GM12878 (cell line): ENCODE measurements around the gene CSTPP1. TPM values are rescaled to one million over a fixed set of nuclear protein-coding genes. Genes with fewer than 3 reads are reported as not detected.

Experiments
- ATAC-seq: fragments of 200-7000 bp; cut with Tn5 transposase; 3 replicates; pipeline ENCODE4 v1.9.1; 2020; ENCODE audit warnings: mild to moderate bottlenecking, moderate library complexity
- BruUV-seq: library from RNA; stranded (reverse); fragments of 400-500 nt; replicated peaks from 2 replicates; lab custom pipeline; 2021; lab: Mats Ljungman, UMichigan
- CTCF ChIA-PET: fragments of 300-600 bp; sonication (Branson Sonifier 250); formaldehyde crosslinking; extraction: SDS; loops from one replicate; lab custom pipeline; 2021; ENCODE audit warnings: inconsistent platforms; lab: Yijun Ruan, JAX
- POLR2A ChIA-PET: fragments of 350-600 bp; formaldehyde crosslinking; extraction: SDS; loops from one replicate; lab custom pipeline; 2021; ENCODE audit warnings: inconsistent platforms; lab: Charles Lee
- RAD21 ChIA-PET: fragments of 300-600 bp; sonication (Branson Sonifier 250); formaldehyde crosslinking; loops from one replicate; lab custom pipeline; 2023; ENCODE audit warnings: antibody characterized with exemption; ENCODE audit not compliant: unreplicated experiment; lab: Charles Lee
- SMC1A ChIA-PET: fragments of 300-600 bp; sonication (Branson Sonifier 250); formaldehyde crosslinking; loops from one replicate; lab custom pipeline; 2023; ENCODE audit not compliant: unreplicated experiment, uncharacterized antibody; lab: Charles Lee
- DNase-seq: peaks from one replicate; pipeline ENCODE4 v3.0.0-alpha.2; 2011; ENCODE audit warnings: low read depth, low spot score
- FAIRE-seq: peaks from 3 replicates; lab custom pipeline; 2011; peaks lifted over from hg19 to GRCh38; lab: Jason Lieb, UNC
- H2AFZ ChIP-seq: 2 replicates; pipeline ENCODE4 v1.6.0; 2011; ENCODE audit warnings: low read depth, low read length, control low read depth; ENCODE audit not compliant: control insufficient read depth
- H3K27ac ChIP-seq: 2 replicates; pipeline ENCODE4 v1.5.1; 2011; ENCODE audit warnings: control low read depth; ENCODE audit not compliant: control insufficient read depth, insufficient read depth
- H3K27me3 ChIP-seq, 2 experiments: replicated peaks in 1 of 2; 2 replicates each; pipeline versions ENCODE4 v1.6.0 to v1.6.1; 2011; ENCODE audit warnings: low read length in 1 of 2; ENCODE audit not compliant: control insufficient read depth in 2 of 2, insufficient read depth in 2 of 2
- H3K36me3 ChIP-seq, 2 experiments: 2 replicates each; pipeline ENCODE4 v1.5.1; 2011; ENCODE audit warnings: low read length in 1 of 2; ENCODE audit not compliant: control insufficient read depth in 2 of 2, insufficient read depth in 2 of 2
- H3K4me1 ChIP-seq: 2 replicates; pipeline ENCODE4 v1.6.1; 2011; ENCODE audit warnings: mild to moderate bottlenecking, low read length, moderate library complexity, mixed read lengths; ENCODE audit not compliant: control insufficient read depth, insufficient read depth
- H3K4me2 ChIP-seq: 2 replicates; pipeline ENCODE4 v1.6.0; 2011; ENCODE audit warnings: control low read depth; ENCODE audit not compliant: control insufficient read depth, insufficient read depth
- H3K4me3 ChIP-seq: fragments of 200-600 bp; sonication (generic); 2 replicates; pipeline ENCODE4 v1.5.1; 2016
- H3K79me2 ChIP-seq: 2 replicates; pipeline ENCODE4 v1.6.0; 2011; ENCODE audit warnings: low read length; ENCODE audit not compliant: control insufficient read depth, insufficient read depth
- H3K9ac ChIP-seq: 2 replicates; pipeline ENCODE4 v1.8.0; 2011; ENCODE audit warnings: low read length, control low read depth, mixed read lengths; ENCODE audit not compliant: control insufficient read depth, insufficient read depth
- H3K9me3 ChIP-seq: replicated peaks from 3 replicates; pipeline ENCODE4 v1.5.1; 2011; ENCODE audit warnings: mild to moderate bottlenecking, low read length; ENCODE audit not compliant: control insufficient read depth, insufficient read depth
- H4K20me1 ChIP-seq: 2 replicates; pipeline ENCODE4 v1.6.0; 2011; ENCODE audit not compliant: control insufficient read depth, insufficient read depth
- HCFC1 ChIP-seq: fragments of 150-350 bp; IDR thresholded peaks from 2 replicates; pipeline ENCODE4 v1.6.1; 2014; ENCODE audit warnings: low read length
- NFIC ChIP-seq: IDR thresholded peaks from 2 replicates; pipeline ENCODE4 v1.6.1; 2012; ENCODE audit warnings: low read depth, mild to moderate bottlenecking, inconsistent platforms, low read length, moderate library complexity
- POLR2A ChIP-seq: IDR thresholded peaks from 2 replicates; pipeline ENCODE4 v1.6.1; 2011; ENCODE audit warnings: low read depth, mild to moderate bottlenecking, low read length
- POLR2AphosphoS2 ChIP-seq: IDR thresholded peaks from 2 replicates; pipeline ENCODE4 v1.6.1; 2011; ENCODE audit warnings: low read depth, mild to moderate bottlenecking, low read length, improper control_type of control experiment, moderate library complexity
- RELA ChIP-seq: fragments of 450-650 bp; IDR thresholded peaks from 2 replicates; pipeline ENCODE4 v1.8.0; 2014; ENCODE audit warnings: borderline replicate concordance; ENCODE audit not compliant: partially characterized antibody
- SMAD1 ChIP-seq: fragments of 450-650 bp; IDR thresholded peaks from 2 replicates; pipeline ENCODE4 v1.6.1; 2018; ENCODE audit warnings: mild to moderate bottlenecking, low read depth; ENCODE audit not compliant: partially characterized antibody
- SPI1 ChIP-seq: IDR thresholded peaks from 2 replicates; pipeline ENCODE4 v1.6.1; 2011; ENCODE audit warnings: low read depth, mild to moderate bottlenecking, low read length, moderate library complexity, borderline replicate concordance; ENCODE audit not compliant: insufficient read depth
- SRF ChIP-seq, 2 experiments: IDR thresholded peaks; 2 replicates each; pipeline ENCODE4 v1.6.1; 2011; ENCODE audit warnings: low read depth in 2 of 2, low read length in 2 of 2, mild to moderate bottlenecking in 1 of 2, moderate library complexity in 1 of 2
- ZNF622 ChIP-seq: fragments of 450-650 bp; IDR thresholded peaks from 2 replicates; pipeline ENCODE4 v1.6.1; 2017; ENCODE audit warnings: mild to moderate bottlenecking, inconsistent platforms
- in situ Hi-C: fragments of 300-500 bp; cut with MboI; formaldehyde crosslinking; loops from 9 replicates; pipeline ENCODE4 v1.14.3; 2018; ENCODE audit warnings: mixed read lengths
- intact Hi-C: fragments of 100-400 bp; cut with micrococcal nuclease; formaldehyde crosslinking; loops from one replicate; pipeline ENCODE4 v1.14.2; 2022; ENCODE audit not compliant: unreplicated experiment
- polyA plus RNA-seq, 11 experiments: library from polyadenylated mRNA; depleted of rRNA in 4 of 11; unstranded in 6 of 11; stranded (reverse) in 5 of 11; fragments of >200 nt; fragmentation: Nextera tagmentation in 4 of 11; fragmentation: Illumina TruSeq in 1 of 11; extraction: Ambion mirVana in 4 of 11; extraction: Trizol in 1 of 11; gene quantifications; 1 replicate in 1 of 11; 2 replicates in 10 of 11; pipeline versions ENCODE4 v1.2.1 to v1.2.3, GENCODE V29; 2011 to 2016; ENCODE audit warnings: inconsistent platforms in 2 of 11, missing spikeins in 2 of 11, low read depth in 1 of 11
- total RNA-seq, 4 experiments: library from RNA; depleted of rRNA in 3 of 4; stranded (reverse); fragments of >200 nt in 3 of 4; fragmentation: Illumina TruSeq in 1 of 4; extraction: Trizol in 1 of 4; gene quantifications; 2 replicates each; pipeline versions ENCODE4 v1.2.1 to v1.2.3, GENCODE V29; 2013 to 2021
- TF ChIP-seq, protein P1 (sequence below): IDR thresholded peaks from 2 replicates; pipeline ENCODE4 v1.6.1; 2012; ENCODE audit warnings: low read depth, low read length, improper control_type of control experiment

CSTPP1 gene
- total and polyA plus RNA-seq, 10 of the 15 experiments (the other 5 are each of a cell fraction or from before 2014, with no cell fraction given) = 7.1 to 23.4 (median 17.5) TPM

DNA sequence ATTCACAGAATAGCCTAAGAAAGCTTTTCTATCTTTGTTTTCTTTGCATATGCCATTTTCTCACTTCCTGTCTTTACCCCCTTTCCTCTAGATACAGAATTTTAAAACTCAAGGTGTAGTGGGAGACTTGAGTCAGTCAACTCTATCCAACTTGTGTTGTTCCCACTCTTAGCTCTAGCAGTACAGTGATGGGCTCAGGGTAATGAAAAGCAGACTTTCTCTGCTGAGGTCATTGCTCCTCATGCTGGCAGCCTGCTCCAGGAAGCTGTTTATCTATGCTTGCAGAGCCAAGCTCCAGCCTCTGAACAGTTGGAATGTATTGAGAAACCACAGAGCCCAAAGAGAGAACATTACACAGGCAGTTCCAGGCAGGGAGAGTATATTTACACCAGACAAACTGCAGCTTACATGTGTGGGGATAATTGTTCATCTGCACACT, 68.1 kb downstream of the CSTPP1 start:
- Histone ChIP-seq H2AFZ (peak overlapping the region; percentile 24; the same call in 1 of the 2 replicates), H3K9me3 (no peaks in the 10 kb centered on the region), H3K4me2 (peak overlapping the region; percentile 51), H3K79me2 (no peaks in the 10 kb centered on the region), H3K27me3 (no peaks in the 10 kb centered on the region), H3K27ac (peak overlapping the region; percentile 10; the same call in 1 of the 2 replicates), H4K20me1 (no peaks in the 10 kb centered on the region), H3K9ac (no peak overlapping the region), H3K4me1 (peaks cover 32% of the 10 kb centered on the region), H3K36me3 (no peaks in the 10 kb centered on the region), H3K4me3 (no peak overlapping the region)
- TF ChIP-seq SPI1 (peak; percentile 36; the same call in 1 of the 2 replicates), SMAD1 (no peak), NFIC (0 out of 2 replicates have a peak, but pooled peaks have one; percentile 13)
- intact Hi-C loops = no loop called here
- peak; percentile 63 for ATAC-seq
- FAIRE-seq = no peak
- RAD21 ChIA-PET = interaction anchor here (1.1 to 1.3 kb wide), 2 partner anchors 28 to 38 kb away, joined by 3 to 6 read pairs; no protein-coding TSS in a partner anchor
- SMC1A ChIA-PET = interaction anchor here (1.8 to 2.4 kb wide), 3 partner anchors 17 to 148 kb away, joined by 6 to 7 read pairs (median 6); no protein-coding TSS in a partner anchor
- in situ Hi-C loops = no loop called here
- BruUV-seq = no TSS peak
- CTCF ChIA-PET = interaction anchor here (0.6 to 1.7 kb wide), 3 partner anchors 68 to 163 kb away, joined by 3 read pairs; partner anchors contain the start of gene CSTPP1
- POLR2A ChIA-PET = interaction anchor here (0.5 to 1.0 kb wide), 2 partner anchors 13 to 762 kb away, joined by 3 to 5 read pairs; no protein-coding TSS in a partner anchor
- DNase-seq = no peak

DNA sequence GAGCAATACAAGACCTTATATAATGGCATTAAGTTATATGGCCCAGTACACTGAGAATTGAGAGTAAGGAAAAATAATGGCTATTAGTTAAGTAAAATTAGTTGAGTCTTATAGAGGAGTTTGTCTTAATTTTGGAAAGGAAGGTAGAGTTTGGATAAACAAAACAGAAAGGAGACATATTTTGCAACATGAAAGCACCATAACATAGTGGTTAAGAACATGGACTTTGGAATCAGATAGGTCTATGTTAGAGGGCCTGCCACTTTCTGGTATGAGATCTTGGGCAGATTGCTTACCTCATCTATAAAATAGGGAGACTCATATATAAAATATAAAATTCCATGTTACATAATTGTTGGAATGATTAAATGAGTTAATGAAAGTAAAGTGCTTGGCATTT, 68.9 kb downstream of the CSTPP1 start:
- Histone ChIP-seq H3K4me1 (peaks cover 32% of the 10 kb centered on the region), H2AFZ (no peak overlapping the region), H3K4me3 (no peak overlapping the region), H4K20me1 (no peaks in the 10 kb centered on the region), H3K27ac (no peak overlapping the region), H3K36me3 (no peaks in the 10 kb centered on the region), H3K9ac (no peak overlapping the region), H3K27me3 (no peaks in the 10 kb centered on the region), H3K4me2 (no peak overlapping the region), H3K9me3 (no peaks in the 10 kb centered on the region), H3K79me2 (no peaks in the 10 kb centered on the region)
- intact Hi-C loops (no loop called here), in situ Hi-C loops (no loop called here)
- ChIA-PET SMC1A (interaction anchor here (0.8 to 2.4 kb wide), 3 partner anchors 14 to 147 kb away, joined by 4 to 7 read pairs (median 6); no protein-coding TSS in a partner anchor), CTCF (interaction anchor here (0.6 kb wide), 1 partner anchor 163 kb away, joined by 3 read pairs; no protein-coding TSS in a partner anchor), POLR2A (interaction anchor here (1.0 kb wide), 1 partner anchor 12 kb away, joined by 3 read pairs; no protein-coding TSS in a partner anchor), RAD21 (no interaction called here)
- no TSS peak for BruUV-seq
- no peak for TF ChIP-seq POLR2A
- TF ChIP-seq, protein P1, sequence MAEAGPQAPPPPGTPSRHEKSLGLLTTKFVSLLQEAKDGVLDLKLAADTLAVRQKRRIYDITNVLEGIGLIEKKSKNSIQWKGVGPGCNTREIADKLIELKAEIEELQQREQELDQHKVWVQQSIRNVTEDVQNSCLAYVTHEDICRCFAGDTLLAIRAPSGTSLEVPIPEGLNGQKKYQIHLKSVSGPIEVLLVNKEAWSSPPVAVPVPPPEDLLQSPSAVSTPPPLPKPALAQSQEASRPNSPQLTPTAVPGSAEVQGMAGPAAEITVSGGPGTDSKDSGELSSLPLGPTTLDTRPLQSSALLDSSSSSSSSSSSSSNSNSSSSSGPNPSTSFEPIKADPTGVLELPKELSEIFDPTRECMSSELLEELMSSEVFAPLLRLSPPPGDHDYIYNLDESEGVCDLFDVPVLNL = no peak
- TF ChIP-seq POLR2AphosphoS2 = no peak
- no peak for TF ChIP-seq RELA
- no peak for TF ChIP-seq HCFC1
- no peak for TF ChIP-seq SRF (IDR thresholded peaks at IDR 0.05; ENCODE audit: low read depth in 2 of 2, low read length in 2 of 2)
- no peak for TF ChIP-seq ZNF622
- DNase-seq (no peak), FAIRE-seq (no peak), ATAC-seq (no peak)
